ENCODE results near the gene WDR5B.
A peak's percentile ranks its signal among the peaks of the same experiment; 100 is the strongest.

WDR5B gene

GRCh38 chr3:122415762-122416654 is at the start of gene WDR5B:
WDR5B (minus strand) TSS chr3:122416062; CDS start chr3:122415528, 534 bp downstream.
- H3K4me3 ChIP-seq (replicated peaks in 1 of 2; ENCODE audit: low read depth in 2 of 2, low read length in 2 of 2): peak within 1 kb of the TSS; percentile 84 to 85
- TF ChIP-seq CTCF (IDR thresholded peaks at IDR 0.05; ENCODE audit: low read depth, low read length): no peak
- peak; percentile 98 to 99 for DNase-seq (ENCODE audit: low read depth in 2 of 2)

GRCh38 chr3:122464659-122465058 is 48.8 kb upstream of the WDR5B start:
- H3K4me3 ChIP-seq (replicated peaks in 1 of 2; ENCODE audit: low read depth in 2 of 2, low read length in 2 of 2): no peak overlapping the region
- no peak for DNase-seq (ENCODE audit: low read depth in 2 of 2)
- no peak for TF ChIP-seq CTCF (IDR thresholded peaks at IDR 0.05; ENCODE audit: low read depth, low read length)

GRCh38 chr3:122462406-122462805 is 46.5 kb upstream of the WDR5B start:
- DNase-seq (ENCODE audit: low read depth in 2 of 2): no peak
- H3K4me3 ChIP-seq (replicated peaks in 1 of 2; ENCODE audit: low read depth in 2 of 2, low read length in 2 of 2): no peak overlapping the region
- no peak for TF ChIP-seq CTCF (IDR thresholded peaks at IDR 0.05; ENCODE audit: low read depth, low read length)

- no peak for TF ChIP-seq CTCF (IDR thresholded peaks at IDR 0.05; ENCODE audit: low read depth, low read length)
- DNase-seq (ENCODE audit: low read depth in 2 of 2): no peak
- no peak overlapping the region for H3K4me3 ChIP-seq (replicated peaks in 1 of 2; ENCODE audit: low read depth in 2 of 2, low read length in 2 of 2)
Observed at GRCh38 chr3:122461806-122462205, 45.9 kb upstream of the WDR5B start.

GRCh38 chr3:122458992-122459391 is 43.1 kb upstream of the WDR5B start:
- H3K4me3 ChIP-seq (replicated peaks in 1 of 2; ENCODE audit: low read depth in 2 of 2, low read length in 2 of 2): no peak overlapping the region
- DNase-seq (ENCODE audit: low read depth in 2 of 2): peak; percentile 77 to 78
- peak; percentile 40 for TF ChIP-seq CTCF (IDR thresholded peaks at IDR 0.05; ENCODE audit: low read depth, low read length)

GRCh38 chr3:122457706-122458105 is 41.8 kb upstream of the WDR5B start:
- DNase-seq (ENCODE audit: low read depth in 2 of 2): no peak
- H3K4me3 ChIP-seq (replicated peaks in 1 of 2; ENCODE audit: low read depth in 2 of 2, low read length in 2 of 2): no peak overlapping the region
- no peak for TF ChIP-seq CTCF (IDR thresholded peaks at IDR 0.05; ENCODE audit: low read depth, low read length)
